Testis (tissue), 3 donors: ENCODE results near the gene KCNQ1. TPM values are rescaled to one million over a fixed set of nuclear protein-coding genes. Genes with fewer than 3 reads are reported as not detected.
"Not testable (repeated sequence)": the region's sequence is repeated elsewhere in the genome, so short reads cannot be mapped to it uniquely, and the experiment has no call there.

ENCODE experiments used
- DNase-seq: peaks from one replicate; pipeline ENCODE4 v3.0.0-alpha.2; 2019
- H3K27ac ChIP-seq, 2 donors: fragments of 200-600 bp; sonication (generic); one replicate each; pipeline ENCODE4 v1.5.1; 2019
- H3K27me3 ChIP-seq: fragments of 200-600 bp; sonication (generic); one replicate; pipeline ENCODE4 v1.5.1; 2019
- H3K36me3 ChIP-seq: fragments of 200-600 bp; sonication (generic); one replicate; pipeline ENCODE4 v1.5.1; 2017; ENCODE audit warnings: low read depth; ENCODE audit errors: missing control alignments
- H3K4me1 ChIP-seq: fragments of 200-600 bp; sonication (generic); one replicate; pipeline ENCODE4 v1.5.1; 2019
- H3K4me3 ChIP-seq, 2 donors: fragments of 200-600 bp; sonication (generic); one replicate each; pipeline ENCODE4 v1.5.1; 2017 to 2019
- H3K9me3 ChIP-seq: fragments of 200-600 bp; sonication (generic); one replicate; pipeline ENCODE4 v1.5.1; 2017
- CTCF ChIP-seq, 3 experiments: fragments of 450-650 bp in 2 of 3; fragments of 200-600 bp in 1 of 3; sonication (generic) in 1 of 3; IDR thresholded peaks; one replicate each; pipeline ENCODE4 v1.5.1; 2016 to 2019; ENCODE audit warnings: antibody characterized with exemption in 3 of 3, mild to moderate bottlenecking in 2 of 3, moderate library complexity in 1 of 3
- POLR2A ChIP-seq: fragments of 450-650 bp; IDR thresholded peaks from one replicate; pipeline ENCODE4 v1.6.1; 2017; ENCODE audit warnings: antibody characterized with exemption, mild to moderate bottlenecking, moderate library complexity
- WGBS, 2 donors: methylation state at CpG; one replicate each; pipeline ENCODE4 v1.1.5; 2018; 5-methylcytosine and 5-hydroxymethylcytosine counted together
- intact Hi-C: fragments of 100-400 bp; cut with DNase I; formaldehyde crosslinking; loops from one replicate; pipeline ENCODE4 v1.15.1; 2023; ENCODE audit warnings: low total_unique reads
- polyA plus RNA-seq: library from polyadenylated mRNA; stranded (reverse); fragments of 350-450 nt; fragmentation: Illumina TruSeq; extraction: RNeasy Lipid Tissue Mini Kit (QIAGEN cat#74804); gene quantifications from one replicate; pipeline ENCODE4 v1.2.3, GENCODE V29; 2014; ENCODE audit warnings: low read depth, low replicate concordance; ENCODE audit not compliant: insufficient read depth
- total RNA-seq, 2 donors: library from RNA; depleted of rRNA; stranded (reverse); fragments of >200 nt; gene quantifications; one replicate each; pipeline ENCODE4 v1.2.3, GENCODE V29; 2016

KCNQ1 gene
- total and polyA plus RNA-seq, 3 donors from 2014 or later: 6.0 to 24.2 (median 12.8) TPM

GRCh38 chr11:2477936-2478335 is 33.1 kb downstream of the KCNQ1 start:
- H3K27me3 ChIP-seq: no peaks in the 10 kb centered on the region
- H3K36me3 ChIP-seq: no peaks in the 10 kb centered on the region
- intact Hi-C loops: no loop called here
- WGBS, 2 donors: 71 to 79% methylated on average over 7 to 8 of the region's 8 CpGs
- H3K4me3 ChIP-seq: no peak overlapping the region
- no peaks in the 10 kb centered on the region for H3K9me3 ChIP-seq
- TF ChIP-seq POLR2A (no peak), CTCF (IDR thresholded peaks at IDR 0.05) (no peak)
- H3K27ac ChIP-seq: no peak overlapping the region
- no peak for DNase-seq
- H3K4me1 ChIP-seq: no peaks in the 10 kb centered on the region

GRCh38 chr11:2480067-2480873 is 35.5 kb downstream of the KCNQ1 start:
- intact Hi-C loops, H3K4me3 ChIP-seq, H3K27me3 ChIP-seq, H3K9me3 ChIP-seq, H3K27ac ChIP-seq, H3K36me3 ChIP-seq, DNase-seq, H3K4me1 ChIP-seq: not testable (repeated sequence)
- 68 to 72% methylated on average over 6 of the region's 6 CpGs for WGBS, 2 donors

- TF ChIP-seq POLR2A (no peak), CTCF (IDR thresholded peaks at IDR 0.05) (no peak)
These were observed 36.0 kb downstream of the KCNQ1 start for GRCh38 chr11:2480874-2481220.

GRCh38 chr11:2481253-2481652 is 36.4 kb downstream of the KCNQ1 start:
- intact Hi-C loops: no loop called here
- WGBS, 2 donors: 78 to 87% methylated on average over 14 of the region's 14 CpGs

More at GRCh38 chr11:2480874-2481220, 36.0 kb downstream of the KCNQ1 start:
- intact Hi-C loops: no loop called here
- Histone ChIP-seq H3K27me3 (no peaks in the 10 kb centered on the region), H3K9me3 (no peaks in the 10 kb centered on the region), H3K4me1 (no peaks in the 10 kb centered on the region), H3K4me3 (no peak overlapping the region), H3K27ac (no peak overlapping the region), H3K36me3 (no peaks in the 10 kb centered on the region)
- WGBS, 2 donors: 71 to 73% methylated on average over 7 of the region's 7 CpGs
- no peak for DNase-seq

GRCh38 chr11:2482204-2482603 is 37.4 kb downstream of the KCNQ1 start:
- Histone ChIP-seq H3K27ac (no peak overlapping the region), H3K27me3 (no peaks in the 10 kb centered on the region)

More at GRCh38 chr11:2481253-2481652, 36.4 kb downstream of the KCNQ1 start:
- H3K27ac ChIP-seq: no peak overlapping the region
- no peaks in the 10 kb centered on the region for H3K27me3 ChIP-seq
- H3K4me3 ChIP-seq: no peak overlapping the region
- H3K36me3 ChIP-seq: no peaks in the 10 kb centered on the region
- no peaks in the 10 kb centered on the region for H3K9me3 ChIP-seq
- no peaks in the 10 kb centered on the region for H3K4me1 ChIP-seq
- no peak for DNase-seq
- TF ChIP-seq POLR2A (no peak), CTCF (IDR thresholded peaks at IDR 0.05) (no peak)

More at GRCh38 chr11:2482204-2482603, 37.4 kb downstream of the KCNQ1 start:
- WGBS, 2 donors: 54 to 66% methylated on average over 3 of the region's 3 CpGs
- Histone ChIP-seq H3K4me3 (no peak overlapping the region), H3K9me3 (no peaks in the 10 kb centered on the region), H3K4me1 (no peaks in the 10 kb centered on the region), H3K36me3 (no peaks in the 10 kb centered on the region)
- intact Hi-C loops: no loop called here
- DNase-seq: no peak
- no peak for TF ChIP-seq POLR2A
- no peak for TF ChIP-seq CTCF (IDR thresholded peaks at IDR 0.05)
